Left forelimb (tissue), 1 donor: ENCODE data around the gene FLNC.

Experiments used
- DNase-seq: peaks from one replicate; pipeline ENCODE4 v3.0.0-alpha.2; 2018; ENCODE audit warnings: low spot score

Gene FLNC

DNA sequence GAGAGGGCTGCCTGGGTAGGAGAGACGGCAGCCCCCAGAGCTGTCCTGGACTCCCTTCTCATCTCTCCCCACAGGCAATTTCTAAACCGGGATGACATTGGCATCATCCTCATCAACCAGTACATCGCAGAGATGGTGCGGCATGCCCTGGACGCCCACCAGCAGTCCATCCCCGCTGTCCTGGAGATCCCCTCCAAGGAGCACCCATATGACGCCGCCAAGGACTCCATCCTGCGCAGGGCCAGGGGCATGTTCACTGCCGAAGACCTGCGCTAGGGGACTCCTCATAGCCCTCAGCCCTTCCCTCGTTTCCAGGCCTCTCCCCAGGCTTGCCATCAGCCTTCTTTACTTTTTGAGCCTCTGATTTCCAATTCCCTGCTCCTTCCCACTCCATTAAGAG is 35.1 kb downstream of the FLNC start:
- no peak for DNase-seq

DNA sequence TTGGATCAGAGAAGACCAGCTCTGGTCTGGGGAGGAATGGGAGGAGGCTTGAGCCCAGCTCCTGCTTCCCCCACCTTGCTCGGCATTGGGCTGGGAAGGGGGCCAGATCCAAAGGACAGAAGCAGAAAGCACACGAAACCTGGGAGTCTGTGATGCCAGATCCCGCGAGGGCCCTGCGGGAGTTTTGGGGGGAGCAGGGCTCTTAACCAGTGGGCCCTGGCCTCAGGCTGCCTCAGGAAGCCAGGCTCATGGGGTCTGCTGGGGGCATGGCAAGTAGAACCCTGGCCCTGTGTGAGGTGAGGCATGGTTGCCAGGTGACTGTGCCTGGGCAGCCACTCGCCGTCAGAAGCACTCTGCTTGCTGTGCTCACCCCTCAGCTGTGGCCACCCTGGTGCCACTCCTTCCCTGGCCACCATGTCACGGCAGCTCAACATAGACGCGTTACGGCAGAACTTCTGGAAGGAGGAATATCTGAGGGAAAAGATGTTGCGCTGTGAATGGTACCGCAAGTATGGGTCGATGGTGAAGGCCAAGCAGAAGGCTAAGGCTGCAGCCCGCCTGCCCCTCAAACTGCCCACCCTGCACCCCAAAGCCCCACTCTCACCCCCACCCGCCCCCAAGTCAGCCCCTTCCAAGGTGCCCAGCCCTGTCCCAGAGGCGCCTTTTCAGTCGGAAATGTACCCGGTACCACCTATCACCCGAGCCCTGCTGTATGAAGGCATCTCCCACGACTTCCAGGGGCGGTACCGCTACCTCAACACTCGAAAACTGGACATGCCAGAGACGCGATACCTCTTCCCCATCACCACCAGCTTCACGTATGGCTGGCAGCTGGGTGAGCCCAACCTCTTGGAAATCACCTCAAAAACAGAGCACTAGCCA is 36.0 kb downstream of the FLNC start:
- DNase-seq, result no peak

DNA sequence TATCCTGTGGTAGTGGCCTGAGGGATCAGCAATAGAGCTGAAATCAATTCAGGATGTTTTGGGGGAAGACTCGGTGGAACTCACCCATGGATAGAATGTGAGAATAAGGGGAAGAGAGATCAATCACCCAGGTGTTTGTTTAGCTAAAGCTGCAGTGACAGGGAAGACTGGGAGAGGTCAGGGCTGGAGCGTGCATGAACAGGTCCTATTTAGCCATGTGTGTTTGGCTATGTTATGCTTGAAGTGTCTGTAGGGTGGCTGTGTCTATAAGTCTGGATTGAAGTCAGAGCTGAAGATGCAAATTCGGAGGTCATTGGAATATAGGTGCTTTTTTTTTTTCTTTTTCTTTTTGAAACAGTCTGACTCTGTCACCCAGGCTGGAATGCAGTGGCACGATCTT is 37.0 kb downstream of the FLNC start:
- DNase-seq, result no peak

DNA sequence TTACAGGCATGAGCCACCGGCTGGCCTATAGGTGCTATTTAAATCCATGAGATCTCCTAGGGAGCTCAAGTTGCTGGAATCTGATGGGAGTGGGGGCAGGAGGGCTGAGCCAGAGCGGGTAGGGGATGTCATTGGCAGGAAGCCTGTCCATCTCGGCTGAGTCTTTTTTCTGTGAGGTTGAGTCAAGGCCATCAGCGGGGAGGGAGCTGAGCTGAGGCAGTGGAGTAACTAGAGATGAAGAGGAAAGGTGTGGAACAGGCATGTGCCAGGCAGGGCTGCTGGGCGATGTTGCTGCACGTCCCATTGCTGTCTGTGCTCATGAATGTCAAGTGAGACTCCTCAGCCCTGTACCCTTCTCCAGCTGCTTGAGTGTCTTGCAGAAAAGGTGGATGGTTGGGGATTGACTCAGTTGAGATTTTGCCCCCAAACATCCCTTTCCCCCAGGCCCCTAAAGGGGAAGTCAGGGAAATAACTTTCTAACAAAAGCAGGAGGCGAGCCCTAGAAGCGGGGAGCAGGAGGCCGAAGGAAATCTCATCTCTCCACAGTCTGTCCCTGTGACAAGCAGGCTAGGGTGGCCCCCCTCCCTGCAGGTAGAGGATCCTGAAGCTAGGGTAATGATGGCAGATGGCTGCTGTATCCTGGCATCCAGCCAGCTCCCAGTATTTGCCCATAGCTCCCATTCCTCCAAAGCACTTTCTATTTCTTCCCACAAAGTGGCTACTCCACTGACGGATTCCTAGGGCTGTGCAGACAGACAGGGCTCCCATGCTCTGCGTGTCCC is 37.8 kb downstream of the FLNC start:
- no peak for DNase-seq

DNA sequence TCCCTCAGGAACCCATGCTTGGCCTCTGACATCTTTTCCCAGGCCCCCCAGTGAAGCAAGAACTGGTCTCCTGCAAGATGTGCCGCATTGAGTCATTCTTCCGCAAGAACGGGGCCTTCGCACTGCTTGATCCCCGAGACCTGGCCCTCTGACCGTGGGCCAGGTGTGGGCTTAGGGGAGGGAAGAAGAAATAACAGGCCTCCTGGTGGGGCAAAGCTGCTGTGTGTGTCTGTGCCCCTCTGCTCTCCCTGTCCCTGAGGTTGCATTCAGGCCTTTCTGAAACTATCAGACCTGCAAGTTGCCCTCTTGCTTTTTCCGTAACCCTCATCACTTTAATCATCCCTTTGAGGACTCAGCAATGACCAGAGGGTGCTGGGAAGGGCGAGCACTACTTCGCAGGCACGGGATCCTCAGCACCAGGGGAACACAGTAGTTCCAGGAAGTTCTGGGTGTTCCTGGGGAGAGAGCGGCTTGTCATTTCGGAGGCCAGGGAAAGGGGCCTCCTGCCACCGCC is 38.5 kb downstream of the FLNC start:
- no peak for DNase-seq

DNA sequence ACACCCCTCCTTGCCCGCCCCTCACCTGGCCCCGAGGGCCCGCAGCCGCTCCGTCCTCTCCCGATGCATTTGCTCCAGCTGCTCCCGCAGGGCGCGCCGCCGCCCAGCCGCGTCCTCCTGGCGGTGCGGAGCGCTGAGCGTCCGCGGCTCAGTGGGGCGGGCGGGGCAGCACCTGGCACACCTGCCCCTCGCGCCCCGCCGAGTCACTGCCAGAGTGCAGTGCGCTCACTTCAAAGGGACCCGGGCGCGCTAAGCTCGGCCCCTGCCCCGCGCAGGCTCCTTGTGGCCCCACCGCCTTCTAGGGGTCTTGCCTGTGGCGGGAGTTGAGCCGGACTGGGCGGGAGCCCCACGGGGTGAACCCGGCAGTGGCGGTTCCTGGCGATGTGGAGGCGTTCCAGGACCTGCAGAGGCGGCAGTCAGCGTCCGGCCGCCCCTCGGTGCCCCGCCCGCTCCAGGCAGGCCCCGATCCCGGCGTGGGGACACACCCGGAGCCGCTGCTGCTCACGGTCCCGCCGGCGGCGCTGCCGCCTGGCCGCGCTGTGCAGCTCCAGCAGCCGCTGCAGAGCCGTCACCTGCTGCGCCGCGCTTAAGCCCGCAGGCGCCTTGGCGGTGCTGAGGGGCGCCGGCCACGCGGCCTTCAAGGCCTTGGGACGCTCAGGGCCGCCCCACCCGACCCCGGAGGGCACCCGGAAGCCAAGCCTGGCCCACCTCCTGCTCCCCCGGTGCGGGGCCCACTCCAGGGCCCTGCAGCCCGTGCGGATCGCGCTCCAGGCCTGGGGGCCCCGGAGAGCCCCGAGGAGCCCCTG is 39.1 kb downstream of the FLNC start:
- DNase-seq, result no peak

DNA sequence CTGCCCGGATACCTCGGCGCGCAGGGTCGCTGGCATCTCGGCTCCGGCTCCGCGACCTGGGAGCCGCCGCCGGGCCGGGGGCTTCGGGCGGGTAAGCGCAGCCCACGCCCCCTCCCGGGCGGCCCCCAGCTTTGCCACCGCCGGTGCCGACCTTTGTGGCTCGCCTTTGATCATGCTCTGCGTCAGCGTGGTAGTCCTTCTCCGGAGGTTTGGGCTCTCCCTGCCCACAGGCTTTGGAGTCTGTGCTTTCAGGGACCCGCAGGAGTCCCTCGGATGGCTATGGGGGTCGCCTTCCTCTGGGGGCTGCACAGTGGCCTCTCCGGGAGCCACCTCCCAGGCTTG is 39.7 kb downstream of the FLNC start:
- DNase-seq, result no peak

DNA sequence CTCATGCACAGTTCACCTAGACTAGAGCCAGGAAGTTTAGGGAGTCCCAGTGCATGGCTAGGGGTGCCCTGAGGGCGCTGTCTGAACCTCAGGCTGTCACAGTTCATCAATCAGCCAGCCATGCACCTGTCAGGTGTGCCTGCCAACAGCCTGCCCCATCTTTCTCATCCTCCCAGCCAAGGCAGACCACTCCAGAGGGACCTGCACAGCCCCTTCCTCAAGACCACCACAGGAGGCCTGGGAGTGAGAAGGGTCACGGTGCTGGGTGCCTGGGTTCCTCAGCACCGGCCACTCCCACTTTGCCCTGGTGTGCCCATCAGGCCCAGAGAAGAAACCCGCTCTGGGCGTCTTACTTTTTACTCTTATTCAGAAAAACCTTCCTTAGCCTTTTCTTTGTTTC is 40.8 kb downstream of the FLNC start:
- no peak for DNase-seq

DNA sequence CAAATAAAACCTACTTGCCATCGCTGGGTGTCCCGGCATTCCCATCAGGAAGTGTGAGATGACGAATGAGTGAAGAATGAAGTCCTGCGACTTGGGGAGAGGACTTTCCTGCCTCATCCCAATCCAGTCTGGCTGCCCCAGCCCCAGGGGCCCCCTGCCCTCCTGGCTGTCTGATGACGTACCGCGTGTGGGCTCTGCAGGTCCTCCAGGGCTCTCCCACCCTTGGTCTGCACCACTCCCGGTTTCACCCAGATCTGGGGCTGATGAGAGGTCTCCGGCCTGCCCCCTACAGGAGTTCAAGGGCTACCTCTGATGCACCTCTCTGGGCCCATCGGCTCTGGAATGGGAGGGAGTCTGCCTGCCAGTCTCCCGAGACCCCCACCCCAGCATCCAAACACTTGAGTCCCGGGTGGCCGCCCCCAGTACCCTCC is 42.2 kb downstream of the FLNC start:
- DNase-seq, result no peak

DNA sequence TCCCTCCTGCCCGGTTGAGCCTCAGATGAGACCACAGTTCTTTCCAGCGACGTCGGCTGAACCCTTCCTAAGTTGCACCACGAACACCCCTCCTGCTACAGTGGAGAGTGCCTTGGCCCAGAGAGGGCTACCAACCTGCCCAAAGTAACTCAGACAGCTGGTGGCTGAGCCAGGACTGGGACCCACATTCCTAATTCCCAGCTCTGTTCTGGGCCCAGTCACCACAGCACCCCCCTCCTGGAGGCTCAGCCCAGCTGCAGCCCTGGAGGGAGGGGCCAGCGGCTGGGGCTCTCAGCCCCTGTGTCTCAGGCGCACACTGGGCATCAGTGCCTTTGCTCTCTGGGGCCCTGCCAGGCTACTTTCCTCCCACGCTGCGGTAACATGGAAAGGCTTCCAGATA is 43.0 kb downstream of the FLNC start:
- no peak for DNase-seq

DNA sequence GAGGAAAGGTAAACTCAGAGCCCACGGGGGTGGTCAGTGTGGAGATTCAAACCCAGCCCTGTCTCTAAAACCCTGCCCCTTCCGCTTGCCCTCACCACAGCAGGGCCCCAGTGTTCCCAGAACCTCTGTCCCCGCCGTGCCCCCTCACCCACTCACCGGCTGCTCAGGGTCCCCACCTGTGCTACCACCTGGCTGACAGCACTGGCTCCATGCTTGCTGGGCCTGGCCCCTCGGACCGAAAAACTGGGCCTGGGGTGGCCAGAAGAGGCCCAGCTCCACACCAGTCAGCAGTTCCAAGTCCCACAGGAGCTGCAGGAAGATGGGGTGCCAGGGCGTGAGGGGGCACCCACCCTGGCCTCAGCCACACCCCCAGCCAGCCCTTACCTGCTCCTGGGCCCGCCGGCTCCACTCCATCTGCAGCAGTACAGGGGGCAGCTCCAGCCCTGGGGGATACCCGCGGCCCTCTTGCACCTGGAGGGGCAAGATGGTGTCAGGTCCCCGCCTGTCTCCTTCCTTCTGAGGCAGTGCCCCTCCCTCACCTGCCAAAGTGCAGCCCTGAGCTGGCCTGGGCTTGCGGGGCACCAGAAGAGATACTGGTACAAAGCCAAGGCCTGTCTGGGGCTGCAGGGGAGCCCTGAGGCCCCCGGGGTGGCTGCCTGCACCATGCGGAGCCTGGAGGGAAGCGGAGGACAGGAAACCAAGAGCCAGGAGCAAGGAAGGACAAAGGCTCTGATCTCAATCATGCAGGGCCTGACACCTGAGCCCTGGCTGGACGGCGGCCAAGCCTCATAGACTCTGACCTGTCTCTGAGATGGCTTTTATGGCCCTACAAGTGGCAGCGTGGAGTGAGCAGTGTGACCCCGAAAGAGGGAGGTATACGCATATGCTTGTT is 44.2 kb downstream of the FLNC start:
- no peak for DNase-seq

DNA sequence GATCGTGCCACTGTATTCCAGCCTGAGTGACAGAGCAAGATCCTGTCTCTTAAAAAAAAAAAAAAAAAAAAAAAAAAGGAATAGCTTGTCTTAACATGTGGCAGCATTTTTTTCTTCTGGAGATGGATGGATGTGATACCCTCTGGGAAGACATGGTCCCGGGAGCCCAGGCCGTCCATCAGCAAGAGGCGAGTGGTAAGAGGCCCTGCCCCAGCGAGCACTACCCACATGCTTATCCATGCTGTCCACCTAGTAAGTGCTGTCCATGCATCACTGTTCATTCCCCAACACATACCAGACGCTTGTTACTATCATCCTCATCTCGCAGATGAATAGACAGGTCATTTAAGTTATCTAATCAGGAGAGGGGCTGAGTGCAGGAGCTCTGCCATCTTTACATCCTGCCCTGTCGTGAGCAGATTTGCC is 45.3 kb downstream of the FLNC start:
- no peak for DNase-seq

DNA sequence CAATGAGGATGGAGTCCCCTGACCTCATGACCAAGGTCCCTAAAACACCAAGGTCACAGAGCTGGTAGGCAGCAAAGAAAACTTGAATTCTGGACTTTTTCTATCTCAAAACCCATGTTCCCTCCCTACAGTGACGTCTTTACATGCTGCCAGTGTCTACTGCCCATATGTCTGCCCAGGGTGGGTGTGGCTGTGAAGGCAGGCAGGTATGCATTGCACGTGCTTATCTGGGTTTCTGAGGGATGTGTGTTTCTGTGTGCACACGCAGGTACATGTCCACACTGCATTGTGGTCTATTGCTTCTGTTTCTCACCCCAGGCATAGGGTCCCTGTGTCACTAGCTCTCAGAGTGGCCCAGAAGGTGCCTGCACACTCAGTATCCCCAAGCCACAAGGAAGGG is 45.9 kb downstream of the FLNC start:
- no peak for DNase-seq

DNA sequence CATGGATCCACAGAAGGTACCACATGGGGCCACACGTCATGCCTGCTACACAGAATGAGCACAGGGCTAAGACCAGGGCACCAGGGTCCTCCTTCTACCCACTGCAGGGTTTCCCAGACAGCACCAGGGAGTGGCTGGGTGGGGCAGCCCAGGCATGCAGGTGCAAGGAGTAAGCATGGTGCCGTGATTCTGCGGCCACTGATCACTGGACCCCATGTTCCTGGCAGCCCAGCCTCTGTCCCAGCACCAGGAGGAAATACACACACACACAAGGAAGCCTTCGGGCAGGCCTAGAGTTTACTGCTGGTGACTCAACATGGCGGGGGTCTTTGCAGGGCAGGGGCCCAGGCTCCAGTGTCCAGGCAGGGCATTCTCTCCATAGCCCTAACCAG is 46.4 kb downstream of the FLNC start:
- DNase-seq, result no peak

DNA sequence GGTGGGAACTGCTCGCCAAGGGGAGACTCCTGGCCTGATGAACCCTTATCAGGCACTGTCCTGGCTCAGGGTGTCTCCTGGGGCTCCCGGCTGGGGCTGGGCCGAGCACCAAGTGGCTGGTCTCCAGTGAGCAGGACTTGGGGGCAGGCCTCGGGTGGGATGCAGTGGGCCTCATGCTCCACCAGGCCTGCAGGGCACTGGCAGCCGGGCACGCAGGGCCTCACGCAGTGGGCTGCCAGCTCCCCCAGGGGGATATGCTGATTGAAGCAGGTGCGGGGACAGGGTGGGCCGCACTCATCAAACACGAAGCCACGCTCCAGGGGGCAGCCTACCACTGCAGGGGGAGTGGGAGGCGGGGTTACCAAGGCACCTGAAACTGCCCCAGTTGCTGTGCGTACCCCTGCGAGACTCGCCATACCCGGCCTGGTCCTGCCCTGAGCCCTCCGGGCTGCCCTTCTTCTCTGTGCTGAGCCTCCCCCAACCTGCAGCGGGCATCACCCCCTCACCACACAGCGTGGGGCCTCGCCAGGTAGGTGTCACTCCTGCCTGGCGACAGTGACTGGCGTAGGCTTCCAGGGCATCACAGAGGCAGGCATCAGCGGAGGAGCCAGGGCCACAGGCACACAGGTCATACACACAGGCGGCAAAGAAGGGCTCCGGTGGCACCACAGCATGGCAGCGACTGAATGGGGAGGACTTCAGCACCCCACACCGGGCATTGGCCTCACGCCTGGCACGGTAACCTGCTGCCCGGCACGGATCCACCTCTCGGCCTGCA is 47.0 kb downstream of the FLNC start:
- no peak for DNase-seq

DNA sequence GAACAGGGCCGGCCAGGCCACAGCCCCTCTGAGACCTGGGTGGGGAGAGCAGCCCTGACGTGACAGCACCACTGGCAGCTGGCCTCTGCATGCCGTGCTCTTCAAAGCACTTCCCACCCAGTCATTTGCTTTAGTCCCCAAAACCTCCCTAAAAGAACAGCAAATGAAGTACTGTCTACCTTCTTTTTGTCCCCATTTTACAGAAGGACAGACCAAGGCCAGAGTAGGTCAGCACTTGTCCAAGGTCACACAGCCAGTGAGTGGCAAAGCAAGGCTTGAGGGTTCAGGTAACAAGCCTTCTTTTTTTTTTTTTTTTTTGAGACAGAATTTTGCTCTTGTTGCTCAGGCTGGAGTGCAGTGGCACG is 47.5 kb downstream of the FLNC start:
- no peak for DNase-seq

DNA sequence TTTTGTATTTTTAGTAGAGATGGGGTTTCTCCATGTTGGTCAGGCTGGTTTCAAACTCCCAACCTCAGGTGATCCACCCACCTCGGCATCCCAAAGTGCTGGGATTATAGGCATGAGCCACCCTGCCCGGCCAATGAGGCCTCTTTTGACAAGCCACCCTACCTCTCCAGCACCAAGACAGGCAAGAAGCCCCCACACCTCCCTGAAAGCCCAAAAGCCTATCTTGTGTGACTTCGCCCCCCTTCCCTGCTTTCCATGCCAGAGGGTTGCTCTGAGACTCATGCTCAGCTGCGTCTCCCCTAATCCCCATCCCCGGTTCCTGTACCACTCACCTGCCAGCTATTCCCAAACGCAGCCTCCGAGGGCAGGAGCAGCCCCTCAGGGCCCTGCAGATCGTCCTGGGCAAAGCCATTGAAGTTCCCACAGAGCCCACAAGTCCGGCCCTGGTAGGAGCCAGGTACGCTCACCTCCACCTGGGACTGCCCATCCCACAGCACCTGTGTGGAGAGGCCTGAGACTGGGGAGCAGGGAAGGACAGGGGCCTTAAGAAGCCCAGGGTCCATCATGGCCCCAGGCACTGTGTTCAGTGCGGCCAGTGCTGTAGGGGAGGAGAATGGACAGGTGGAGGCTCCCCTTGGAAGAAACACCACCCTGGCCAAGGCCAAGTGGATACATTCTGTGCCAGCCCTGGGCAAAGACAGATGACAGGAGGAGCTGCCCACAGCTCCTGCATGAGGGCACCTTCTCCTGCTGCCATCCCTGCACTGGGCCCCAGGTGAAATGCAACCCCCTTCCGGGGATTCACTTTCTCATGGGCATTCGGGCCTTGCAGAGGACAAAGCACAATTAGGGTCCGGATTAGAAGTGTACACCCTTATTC is 48.3 kb downstream of the FLNC start:
- no peak for DNase-seq

DNA sequence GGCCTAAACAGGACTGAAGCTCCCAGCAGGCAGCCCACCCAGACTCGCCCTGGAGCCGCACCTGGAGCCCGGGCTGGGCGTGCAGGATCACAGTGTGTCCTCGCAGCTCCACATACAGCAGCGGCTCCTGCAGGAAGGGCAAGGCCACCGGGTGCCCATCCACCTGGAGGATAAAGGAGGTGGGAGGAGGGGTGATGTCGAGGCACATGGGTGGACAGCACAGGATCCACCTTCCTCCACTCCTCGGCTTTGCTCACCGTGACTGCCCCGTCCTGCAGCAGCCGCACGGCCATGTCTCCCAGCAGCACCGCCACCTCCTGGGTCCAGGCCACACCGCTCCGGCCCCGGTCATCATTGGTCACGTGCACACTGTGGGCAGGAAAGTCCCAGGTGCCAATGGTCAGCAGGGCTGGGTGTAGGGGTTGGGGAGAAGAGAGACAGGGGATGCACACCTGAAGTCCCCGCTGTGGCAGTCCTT is 49.3 kb downstream of the FLNC start:
- DNase-seq, result no peak

DNA sequence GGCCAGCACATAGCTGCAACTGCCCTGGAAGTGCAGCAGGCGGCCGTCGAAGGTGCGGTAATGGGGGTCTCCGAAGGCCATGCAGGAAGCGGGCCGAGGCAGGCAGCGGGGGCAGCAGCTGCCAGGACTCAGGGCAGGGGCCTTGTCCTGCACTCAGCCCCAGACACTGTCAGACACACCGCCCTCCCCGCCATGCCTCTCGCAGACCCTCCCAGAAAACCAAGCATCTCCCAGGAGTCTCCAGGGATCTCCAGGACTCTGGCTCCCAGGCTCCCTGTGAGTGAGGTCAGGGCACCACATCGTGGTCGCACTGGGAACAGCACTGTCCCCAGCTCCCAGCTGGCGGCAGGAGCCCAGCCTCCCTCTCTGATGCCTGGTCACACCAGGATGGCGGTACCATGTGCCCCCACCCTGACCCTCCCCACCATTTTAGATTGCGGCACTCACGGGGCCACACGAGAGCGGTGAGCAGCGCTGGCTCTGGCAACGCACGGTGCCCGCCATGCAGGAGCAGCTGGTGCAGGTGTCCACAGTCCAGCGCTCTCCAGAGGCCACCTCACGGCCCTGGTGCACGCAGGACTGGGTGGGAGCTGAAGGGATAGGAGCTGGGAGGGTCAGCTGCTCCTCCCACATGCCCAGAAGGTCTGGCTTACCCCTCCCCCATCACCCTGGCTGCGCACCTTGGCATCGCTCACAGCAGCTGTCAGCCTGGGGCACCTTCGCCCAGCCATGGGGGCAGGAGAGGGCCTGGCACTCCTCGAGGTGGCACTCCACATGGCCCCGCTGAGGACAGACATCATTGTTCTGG is 49.9 kb downstream of the FLNC start:
- no peak for DNase-seq
